ENCODE measurements around the gene HINT2.

- TF ChIP-seq, protein P1, sequence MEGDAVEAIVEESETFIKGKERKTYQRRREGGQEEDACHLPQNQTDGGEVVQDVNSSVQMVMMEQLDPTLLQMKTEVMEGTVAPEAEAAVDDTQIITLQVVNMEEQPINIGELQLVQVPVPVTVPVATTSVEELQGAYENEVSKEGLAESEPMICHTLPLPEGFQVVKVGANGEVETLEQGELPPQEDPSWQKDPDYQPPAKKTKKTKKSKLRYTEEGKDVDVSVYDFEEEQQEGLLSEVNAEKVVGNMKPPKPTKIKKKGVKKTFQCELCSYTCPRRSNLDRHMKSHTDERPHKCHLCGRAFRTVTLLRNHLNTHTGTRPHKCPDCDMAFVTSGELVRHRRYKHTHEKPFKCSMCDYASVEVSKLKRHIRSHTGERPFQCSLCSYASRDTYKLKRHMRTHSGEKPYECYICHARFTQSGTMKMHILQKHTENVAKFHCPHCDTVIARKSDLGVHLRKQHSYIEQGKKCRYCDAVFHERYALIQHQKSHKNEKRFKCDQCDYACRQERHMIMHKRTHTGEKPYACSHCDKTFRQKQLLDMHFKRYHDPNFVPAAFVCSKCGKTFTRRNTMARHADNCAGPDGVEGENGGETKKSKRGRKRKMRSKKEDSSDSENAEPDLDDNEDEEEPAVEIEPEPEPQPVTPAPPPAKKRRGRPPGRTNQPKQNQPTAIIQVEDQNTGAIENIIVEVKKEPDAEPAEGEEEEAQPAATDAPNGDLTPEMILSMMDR (IDR thresholded peaks at IDR 0.05): no peak
- TF ChIP-seq POLR2A (IDR thresholded peaks at IDR 0.05): no peak
- no peak for TF ChIP-seq EP300 (IDR thresholded peaks at IDR 0.05)
- no peak for TF ChIP-seq POLR2AphosphoS5 (IDR thresholded peaks at IDR 0.05)
Measured at GRCh38 chr9:35829764-35830096, 14.9 kb upstream of the HINT2 start.

Data from stomach (tissue), 4 donors.